GM19452 (cell line): ENCODE results near the gene NTF3.

Source experiments
- ATAC-seq: cut with Tn5 transposase; IDR thresholded peaks from one replicate; pipeline ENCODE4 v1.9.1; 2021; ENCODE audit not compliant: unreplicated experiment

Gene NTF3

GRCh38 chr12:5485454-5485853, 53.5 kb downstream of the NTF3 start:
- ATAC-seq: no peak

- ATAC-seq: no peak
Observed at GRCh38 chr12:5487076-5487475, 55.2 kb downstream of the NTF3 start.

- ATAC-seq: no peak
Observed at GRCh38 chr12:5487948-5488625, 56.2 kb downstream of the NTF3 start.

GRCh38 chr12:5488626-5488955, 56.7 kb downstream of the NTF3 start:
- no peak for ATAC-seq

GRCh38 chr12:5489017-5489416, 57.1 kb downstream of the NTF3 start:
- no peak for ATAC-seq

- no peak for ATAC-seq
Observed at GRCh38 chr12:5489760-5490406, 58.0 kb downstream of the NTF3 start.

GRCh38 chr12:5492562-5492961, 60.7 kb downstream of the NTF3 start:
- no peak for ATAC-seq

GRCh38 chr12:5493018-5493417, 61.1 kb downstream of the NTF3 start:
- ATAC-seq: no peak

- ATAC-seq: no peak
Observed at GRCh38 chr12:5494343-5494742, 62.4 kb downstream of the NTF3 start.

- no peak for ATAC-seq
Observed at GRCh38 chr12:5497329-5498053, 65.6 kb downstream of the NTF3 start.

GRCh38 chr12:5498076-5498475, 66.2 kb downstream of the NTF3 start:
- no peak for ATAC-seq

- ATAC-seq: no peak
Observed at GRCh38 chr12:5498806-5499205, 66.9 kb downstream of the NTF3 start.

- ATAC-seq: no peak
Observed at GRCh38 chr12:5499566-5500330, 67.8 kb downstream of the NTF3 start.

GRCh38 chr12:5500331-5500659, 68.4 kb downstream of the NTF3 start:
- ATAC-seq: no peak

- no peak for ATAC-seq
Observed at GRCh38 chr12:5503774-5504173, 71.9 kb downstream of the NTF3 start.

GRCh38 chr12:5505116-5505515, 73.2 kb downstream of the NTF3 start:
- no peak for ATAC-seq

GRCh38 chr12:5505751-5506150, 73.8 kb downstream of the NTF3 start:
- ATAC-seq: no peak

GRCh38 chr12:5506295-5506694, 74.4 kb downstream of the NTF3 start:
- no peak for ATAC-seq

- ATAC-seq: no peak
Observed at GRCh38 chr12:5506821-5507231, 74.9 kb downstream of the NTF3 start.

- no peak for ATAC-seq
Observed at GRCh38 chr12:5507401-5507935, 75.6 kb downstream of the NTF3 start.

GRCh38 chr12:5507944-5508343, 76.0 kb downstream of the NTF3 start:
- ATAC-seq: no peak
